Activated effector memory CD4-positive, alpha-beta T cell treated with anti-CD3 and anti-CD28 coated beads, Interleukin-2, amount 50 U/mL, for 16 hours (primary cell): Measurements from ENCODE around the gene NKD1.

ENCODE experiments used
- DNase-seq: peaks from one replicate; pipeline ENCODE4 v3.0.0-alpha.2; 2020

Gene NKD1

GRCh38 chr16:50538411-50539052 lies 9.7 kb upstream of the NKD1 start:
- DNase-seq, result peak; percentile 0

GRCh38 chr16:50539053-50539695 lies 9.0 kb upstream of the NKD1 start:
- peak; percentile 33 for DNase-seq

- peak; percentile 22 for DNase-seq
These were observed 8.1 kb upstream of the NKD1 start for GRCh38 chr16:50539822-50540710.

GRCh38 chr16:50540711-50541007 lies 7.5 kb upstream of the NKD1 start:
- DNase-seq, result peak; percentile 12

- DNase-seq, result no peak
These were observed 5.5 kb upstream of the NKD1 start for GRCh38 chr16:50542703-50543102.

- no peak for DNase-seq
These were observed 2.1 kb upstream of the NKD1 start for GRCh38 chr16:50546125-50546524.

GRCh38 chr16:50547340-50548124 lies 664 bp upstream of the NKD1 start:
- DNase-seq, result peak; percentile 91

GRCh38 chr16:50548909-50549560 lies 839 bp downstream of the NKD1 start:
- DNase-seq, result no peak

GRCh38 chr16:50549561-50549915 lies 1.3 kb downstream of the NKD1 start:
- no peak for DNase-seq

- DNase-seq, result no peak
These were observed 1.8 kb downstream of the NKD1 start for GRCh38 chr16:50550035-50550434.

- no peak for DNase-seq
These were observed 2.9 kb downstream of the NKD1 start for GRCh38 chr16:50550866-50551641.

- DNase-seq, result no peak
These were observed 4.4 kb downstream of the NKD1 start for GRCh38 chr16:50552476-50553101.

- no peak for DNase-seq
These were observed 5.0 kb downstream of the NKD1 start for GRCh38 chr16:50553182-50553710.

- DNase-seq, result no peak
These were observed 5.7 kb downstream of the NKD1 start for GRCh38 chr16:50553731-50554360.

- no peak for DNase-seq
These were observed 7.2 kb downstream of the NKD1 start for GRCh38 chr16:50555269-50555875.

- no peak for DNase-seq
These were observed 7.9 kb downstream of the NKD1 start for GRCh38 chr16:50555952-50556673.

GRCh38 chr16:50557046-50557445 lies 8.8 kb downstream of the NKD1 start:
- DNase-seq, result no peak

- DNase-seq, result no peak
These were observed 10.7 kb downstream of the NKD1 start for GRCh38 chr16:50558913-50559312.

GRCh38 chr16:50559342-50559741 lies 11.1 kb downstream of the NKD1 start:
- DNase-seq, result no peak
